Peyer's patch (tissue), 4 donors: Measurements from ENCODE around the gene IQCB1.

ENCODE experiments used
- POLR2A ChIP-seq, 2 donors: fragments of 450-650 bp; IDR thresholded peaks; one replicate each; pipeline ENCODE4 v1.5.1; 2017; ENCODE audit warnings: antibody characterized with exemption in 2 of 2, mild to moderate bottlenecking in 2 of 2, moderate library complexity in 2 of 2
- TF ChIP-seq, protein P1 (sequence below), 6 experiments: fragments of 450-650 bp in 4 of 6; fragments of 200-600 bp in 2 of 6; sonication (generic) in 1 of 6; IDR thresholded peaks; one replicate each; pipeline ENCODE4 v1.5.1; 2017 to 2019; ENCODE audit warnings: antibody characterized with exemption in 6 of 6, mild to moderate bottlenecking in 3 of 6, moderate library complexity in 1 of 6

GRCh38 chr3:121749276-121750086 is 85.4 kb downstream of the IQCB1 start, which contains the start of gene GOLGB1:
- TF ChIP-seq, protein P1, sequence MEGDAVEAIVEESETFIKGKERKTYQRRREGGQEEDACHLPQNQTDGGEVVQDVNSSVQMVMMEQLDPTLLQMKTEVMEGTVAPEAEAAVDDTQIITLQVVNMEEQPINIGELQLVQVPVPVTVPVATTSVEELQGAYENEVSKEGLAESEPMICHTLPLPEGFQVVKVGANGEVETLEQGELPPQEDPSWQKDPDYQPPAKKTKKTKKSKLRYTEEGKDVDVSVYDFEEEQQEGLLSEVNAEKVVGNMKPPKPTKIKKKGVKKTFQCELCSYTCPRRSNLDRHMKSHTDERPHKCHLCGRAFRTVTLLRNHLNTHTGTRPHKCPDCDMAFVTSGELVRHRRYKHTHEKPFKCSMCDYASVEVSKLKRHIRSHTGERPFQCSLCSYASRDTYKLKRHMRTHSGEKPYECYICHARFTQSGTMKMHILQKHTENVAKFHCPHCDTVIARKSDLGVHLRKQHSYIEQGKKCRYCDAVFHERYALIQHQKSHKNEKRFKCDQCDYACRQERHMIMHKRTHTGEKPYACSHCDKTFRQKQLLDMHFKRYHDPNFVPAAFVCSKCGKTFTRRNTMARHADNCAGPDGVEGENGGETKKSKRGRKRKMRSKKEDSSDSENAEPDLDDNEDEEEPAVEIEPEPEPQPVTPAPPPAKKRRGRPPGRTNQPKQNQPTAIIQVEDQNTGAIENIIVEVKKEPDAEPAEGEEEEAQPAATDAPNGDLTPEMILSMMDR (IDR thresholded peaks at IDR 0.05), result peak in 2 of 6 experiments; percentile 3 to 27
- peak; percentile 99 for TF ChIP-seq POLR2A (IDR thresholded peaks at IDR 0.05)
